ENCODE data around the gene CD247. TPM values are rescaled to one million over a fixed set of nuclear protein-coding genes. Genes with fewer than 3 reads are reported as not detected.

CD247 gene
- total and polyA plus RNA-seq, 10 of the 15 experiments (the other 5 are each of a cell fraction or from before 2014, with no cell fraction given), result 0.10 to 0.77 (median 0.30) TPM

- CTCF ChIA-PET, result interaction anchor here (0.7 to 1.8 kb wide), 2 partner anchors 16 to 23 kb away, joined by 3 to 9 read pairs; no protein-coding TSS in a partner anchor
- H3K36me3 ChIP-seq (ENCODE audit: control insufficient read depth in 2 of 2, insufficient read depth in 2 of 2, low read length in 1 of 2), result no peaks in the 10 kb centered on the region
- in situ Hi-C loops (cut with MboI), result no loop called here
- no peak for TF ChIP-seq BHLHE40 (IDR thresholded peaks at IDR 0.05; ENCODE audit: borderline replicate concordance in 1 of 2, low read depth in 2 of 2, low read length in 1 of 2)
- no peak for TF ChIP-seq STAT1 (conservative IDR thresholded peaks at IDR 0.05)
- TF ChIP-seq CHD2 (IDR thresholded peaks at IDR 0.05; ENCODE audit: borderline replicate concordance, low read depth, low read length), result no peak
- TF ChIP-seq CEBPZ (IDR thresholded peaks at IDR 0.05; ENCODE audit: low read depth, low read length), result no peak
- TF ChIP-seq IRF3 (IDR thresholded peaks at IDR 0.05), result no peak
- TF ChIP-seq E4F1 (IDR thresholded peaks at IDR 0.05; ENCODE audit: borderline replicate concordance, partially characterized antibody), result no peak
- no peak for TF ChIP-seq ZNF384 (IDR thresholded peaks at IDR 0.05; ENCODE audit: borderline replicate concordance, low read depth, low read length)
- TF ChIP-seq, protein P1, sequence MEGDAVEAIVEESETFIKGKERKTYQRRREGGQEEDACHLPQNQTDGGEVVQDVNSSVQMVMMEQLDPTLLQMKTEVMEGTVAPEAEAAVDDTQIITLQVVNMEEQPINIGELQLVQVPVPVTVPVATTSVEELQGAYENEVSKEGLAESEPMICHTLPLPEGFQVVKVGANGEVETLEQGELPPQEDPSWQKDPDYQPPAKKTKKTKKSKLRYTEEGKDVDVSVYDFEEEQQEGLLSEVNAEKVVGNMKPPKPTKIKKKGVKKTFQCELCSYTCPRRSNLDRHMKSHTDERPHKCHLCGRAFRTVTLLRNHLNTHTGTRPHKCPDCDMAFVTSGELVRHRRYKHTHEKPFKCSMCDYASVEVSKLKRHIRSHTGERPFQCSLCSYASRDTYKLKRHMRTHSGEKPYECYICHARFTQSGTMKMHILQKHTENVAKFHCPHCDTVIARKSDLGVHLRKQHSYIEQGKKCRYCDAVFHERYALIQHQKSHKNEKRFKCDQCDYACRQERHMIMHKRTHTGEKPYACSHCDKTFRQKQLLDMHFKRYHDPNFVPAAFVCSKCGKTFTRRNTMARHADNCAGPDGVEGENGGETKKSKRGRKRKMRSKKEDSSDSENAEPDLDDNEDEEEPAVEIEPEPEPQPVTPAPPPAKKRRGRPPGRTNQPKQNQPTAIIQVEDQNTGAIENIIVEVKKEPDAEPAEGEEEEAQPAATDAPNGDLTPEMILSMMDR (IDR thresholded peaks at IDR 0.05 in 2 of 3, conservative IDR thresholded peaks at IDR 0.05 in 1 of 3; ENCODE audit: control insufficient read depth in 2 of 3, extremely low read depth in 1 of 3, insufficient read depth in 1 of 3, low read depth in 3 of 3, low read length in 3 of 3), result no peak
Measured at GRCh38 chr1:167515461-167515860, 2.9 kb downstream of the CD247 start.

More at GRCh38 chr1:167515461-167515860, 2.9 kb downstream of the CD247 start:
- no peaks in the 10 kb centered on the region for H3K4me1 ChIP-seq (ENCODE audit: control insufficient read depth, insufficient read depth, low read length)
- H4K20me1 ChIP-seq (ENCODE audit: control insufficient read depth, insufficient read depth), result no peaks in the 10 kb centered on the region
- RAD21 ChIA-PET (ENCODE audit: unreplicated experiment), result no interaction called here
- H2AFZ ChIP-seq (ENCODE audit: control insufficient read depth, low read depth, low read length), result no peak overlapping the region
- SMC1A ChIA-PET (ENCODE audit: uncharacterized antibody, unreplicated experiment), result interaction anchor here (1.0 kb wide), 1 partner anchor 15 kb away, joined by 5 read pairs; no protein-coding TSS in a partner anchor
- H3K27me3 ChIP-seq (replicated peaks in 1 of 2; ENCODE audit: control insufficient read depth in 2 of 2, insufficient read depth in 2 of 2, low read length in 1 of 2), result peaks cover 0 to 3% of the 10 kb centered on the region in 2 experiments; a peak in 2 of 4 replicates
- ATAC-seq, result no peak
- intact Hi-C loops (cut with micrococcal nuclease; ENCODE audit: unreplicated experiment), result no loop called here
- H3K4me3 ChIP-seq, result no peak overlapping the region
- H3K79me2 ChIP-seq (ENCODE audit: control insufficient read depth, insufficient read depth, low read length), result no peaks in the 10 kb centered on the region
- FAIRE-seq, result no peak
- no peaks in the 10 kb centered on the region for H3K9me3 ChIP-seq (replicated peaks; ENCODE audit: control insufficient read depth, insufficient read depth, low read length)
- 65% methylated on average over 3 of the region's 3 CpGs for WGBS (ENCODE audit: insufficient coverage, insufficient replicate concordance, low lambda C conversion rate, missing lambda C conversion rate)
- DNase-seq (ENCODE audit: low read depth, low spot score), result no peak
- H3K4me2 ChIP-seq (ENCODE audit: control insufficient read depth, insufficient read depth), result no peak overlapping the region
- no peak overlapping the region for H3K27ac ChIP-seq (ENCODE audit: control insufficient read depth, insufficient read depth)
- POLR2A ChIA-PET, result no interaction called here
- H3K9ac ChIP-seq (ENCODE audit: control insufficient read depth, insufficient read depth, low read length), result no peak overlapping the region
- no TSS peak for BruUV-seq (replicated peaks)
